ENCODE data around the gene TBC1D1.

DNA sequence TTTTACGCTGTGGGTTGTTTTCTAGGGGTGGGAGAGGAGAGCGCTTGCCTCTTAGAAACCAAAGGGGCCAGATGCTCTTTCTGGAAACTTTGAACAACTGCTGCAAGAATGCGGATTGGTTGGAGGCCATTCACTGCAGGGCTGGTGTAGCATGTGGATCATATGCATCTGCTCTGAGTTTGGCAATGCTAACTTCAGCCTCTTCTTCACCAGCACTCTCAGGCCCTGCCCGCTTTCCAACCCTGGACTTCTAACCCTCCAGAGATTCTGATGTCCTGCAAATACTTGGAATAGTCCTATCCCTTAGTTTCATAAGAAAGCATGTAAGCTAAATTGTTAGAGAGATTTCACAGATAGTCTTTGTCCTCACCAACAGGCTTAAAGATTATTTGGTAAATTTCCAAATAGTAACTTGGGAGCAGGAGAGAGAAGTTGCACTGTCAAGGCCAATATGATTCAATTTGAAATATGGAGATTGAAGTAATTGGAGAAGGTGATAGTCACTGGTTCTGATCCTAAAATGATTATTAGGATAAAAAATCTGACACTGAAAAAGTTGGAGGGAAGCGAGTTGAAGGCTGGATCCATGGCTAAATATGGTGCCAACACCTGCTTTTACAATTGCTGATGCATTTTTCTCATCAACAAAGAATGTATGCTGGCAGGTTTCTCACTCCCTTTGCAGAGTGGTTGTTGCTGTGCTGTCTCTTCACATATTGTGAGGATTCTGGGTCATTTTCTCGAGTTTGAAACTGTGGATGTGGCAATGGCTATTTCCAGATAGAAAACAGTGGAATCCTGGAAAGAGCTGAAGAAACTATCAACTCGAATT is 279.7 kb downstream of the TBC1D1 start:
- TF ChIP-seq, protein P1, sequence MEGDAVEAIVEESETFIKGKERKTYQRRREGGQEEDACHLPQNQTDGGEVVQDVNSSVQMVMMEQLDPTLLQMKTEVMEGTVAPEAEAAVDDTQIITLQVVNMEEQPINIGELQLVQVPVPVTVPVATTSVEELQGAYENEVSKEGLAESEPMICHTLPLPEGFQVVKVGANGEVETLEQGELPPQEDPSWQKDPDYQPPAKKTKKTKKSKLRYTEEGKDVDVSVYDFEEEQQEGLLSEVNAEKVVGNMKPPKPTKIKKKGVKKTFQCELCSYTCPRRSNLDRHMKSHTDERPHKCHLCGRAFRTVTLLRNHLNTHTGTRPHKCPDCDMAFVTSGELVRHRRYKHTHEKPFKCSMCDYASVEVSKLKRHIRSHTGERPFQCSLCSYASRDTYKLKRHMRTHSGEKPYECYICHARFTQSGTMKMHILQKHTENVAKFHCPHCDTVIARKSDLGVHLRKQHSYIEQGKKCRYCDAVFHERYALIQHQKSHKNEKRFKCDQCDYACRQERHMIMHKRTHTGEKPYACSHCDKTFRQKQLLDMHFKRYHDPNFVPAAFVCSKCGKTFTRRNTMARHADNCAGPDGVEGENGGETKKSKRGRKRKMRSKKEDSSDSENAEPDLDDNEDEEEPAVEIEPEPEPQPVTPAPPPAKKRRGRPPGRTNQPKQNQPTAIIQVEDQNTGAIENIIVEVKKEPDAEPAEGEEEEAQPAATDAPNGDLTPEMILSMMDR (IDR thresholded peaks at IDR 0.05), result no peak
- TF ChIP-seq POLR2A (IDR thresholded peaks at IDR 0.05), result no peak
- no peak for TF ChIP-seq POLR2AphosphoS5 (IDR thresholded peaks at IDR 0.05; ENCODE audit: insufficient read depth in 1 of 2, low read depth in 1 of 2)

Data from vagina (tissue), 2 donors.